NCI-H1436 treated with DMSO at 0.1 percent for 48 hours (cell line): ENCODE results near the gene AFTPH.

Experiments used
- DNase-seq: peaks from one replicate; lab custom pipeline; 2025; lab: John Stamatoyannopoulos, UW

The AFTPH gene

DNA sequence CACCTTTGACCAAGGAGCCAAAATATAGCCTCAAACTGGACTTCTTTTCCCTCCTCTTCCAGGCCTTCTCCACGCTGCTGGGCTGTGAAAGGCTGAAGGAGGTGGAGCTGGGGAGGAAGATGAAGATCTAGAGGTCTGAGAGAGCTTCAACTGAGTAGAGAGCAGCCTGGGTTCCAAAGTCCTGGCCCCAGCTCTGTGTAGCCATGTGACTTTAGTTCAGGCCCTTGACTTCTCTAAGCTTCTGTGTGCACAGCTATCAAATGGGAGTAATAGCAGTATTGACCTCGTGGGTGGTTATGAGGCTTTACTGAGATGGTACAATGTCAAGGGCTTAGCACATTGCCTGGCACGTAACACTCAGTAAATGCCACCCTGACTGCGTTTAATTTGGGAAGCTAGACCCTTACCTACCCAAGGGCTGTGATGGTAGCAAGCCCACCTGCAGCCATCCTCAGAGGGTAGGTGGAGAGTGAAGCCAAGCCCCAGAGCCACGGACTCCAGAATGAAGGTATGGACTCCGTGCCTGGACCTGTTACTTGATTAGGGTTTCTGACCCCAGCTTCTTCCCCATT lies 91.2 kb downstream of the AFTPH start:
- no peak for DNase-seq

DNA sequence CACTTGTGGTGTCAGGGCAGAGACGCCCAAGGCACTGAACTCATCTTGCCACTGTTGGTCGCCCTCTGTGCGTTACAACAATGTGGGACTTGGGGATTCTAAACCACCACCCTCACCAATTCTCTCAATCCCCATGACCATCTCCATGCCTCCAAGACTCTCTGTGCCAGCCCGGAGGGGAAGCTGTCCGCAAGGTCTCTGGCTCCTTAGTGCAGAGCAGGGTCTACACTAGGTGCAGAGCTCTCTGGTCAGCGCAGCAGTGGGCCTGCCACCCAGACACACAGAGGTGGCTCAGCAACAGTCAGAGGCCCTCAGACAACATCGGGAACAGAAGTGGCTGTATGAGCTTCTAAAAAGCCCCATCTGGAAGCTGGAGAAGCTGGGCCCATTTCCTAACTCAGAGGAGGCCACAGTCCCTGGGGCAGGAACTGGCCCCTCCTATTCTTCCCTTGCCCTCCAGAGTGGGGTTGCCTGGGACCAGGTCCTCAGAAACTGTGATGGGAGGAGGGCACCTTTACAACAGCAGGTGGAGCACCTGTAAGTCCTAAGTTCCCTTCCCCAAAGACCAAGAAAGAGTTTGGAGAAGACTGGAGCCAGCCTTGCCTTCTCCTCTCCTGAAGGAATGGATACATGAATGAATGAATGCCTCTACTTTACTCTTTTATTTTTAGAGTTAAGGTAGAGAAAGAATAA lies 91.9 kb downstream of the AFTPH start:
- DNase-seq = no peak

DNA sequence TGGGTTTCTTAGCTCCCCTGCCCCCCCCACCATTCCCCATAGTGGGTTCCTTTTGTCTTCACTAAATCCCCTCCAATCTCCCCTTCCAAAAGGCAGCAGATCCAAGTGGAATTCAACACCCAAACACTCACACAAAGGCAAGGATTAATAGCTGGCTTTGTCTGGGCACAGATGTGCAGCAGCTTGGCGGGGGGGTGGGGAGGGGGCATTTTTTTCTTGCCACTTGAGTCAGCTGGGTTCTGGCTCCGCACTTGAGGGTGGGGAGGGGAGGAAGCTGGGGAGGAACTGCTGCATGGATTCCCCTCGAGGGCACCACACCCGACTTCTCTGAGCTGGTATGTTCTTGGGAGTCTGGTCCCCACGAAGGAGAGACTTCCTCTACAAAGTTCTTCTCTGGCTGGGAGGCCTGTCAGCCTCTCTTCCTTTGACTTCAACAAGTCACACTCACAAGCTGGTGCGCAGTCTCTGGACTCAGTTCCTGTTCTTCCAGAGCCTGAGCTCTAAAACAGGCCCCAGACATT lies 93.6 kb downstream of the AFTPH start:
- no peak for DNase-seq

DNA sequence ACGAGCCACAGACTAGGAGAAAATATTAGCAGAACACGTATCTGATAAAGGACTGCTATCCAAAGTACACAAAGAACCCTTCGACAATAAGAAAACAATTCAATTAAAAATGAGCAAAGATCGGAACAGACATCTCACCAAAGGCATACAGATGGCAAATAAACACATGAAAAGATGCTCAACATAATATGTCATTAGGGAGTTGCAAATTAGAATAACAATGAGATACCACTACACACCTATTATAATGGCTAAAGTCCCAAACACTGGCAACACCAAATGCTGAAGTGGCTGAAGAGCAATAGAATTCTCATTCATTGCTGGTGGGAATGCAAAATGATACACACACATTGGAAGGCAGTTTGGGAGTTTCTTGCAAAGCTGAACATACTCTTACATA lies 96.5 kb downstream of the AFTPH start:
- no peak for DNase-seq

DNA sequence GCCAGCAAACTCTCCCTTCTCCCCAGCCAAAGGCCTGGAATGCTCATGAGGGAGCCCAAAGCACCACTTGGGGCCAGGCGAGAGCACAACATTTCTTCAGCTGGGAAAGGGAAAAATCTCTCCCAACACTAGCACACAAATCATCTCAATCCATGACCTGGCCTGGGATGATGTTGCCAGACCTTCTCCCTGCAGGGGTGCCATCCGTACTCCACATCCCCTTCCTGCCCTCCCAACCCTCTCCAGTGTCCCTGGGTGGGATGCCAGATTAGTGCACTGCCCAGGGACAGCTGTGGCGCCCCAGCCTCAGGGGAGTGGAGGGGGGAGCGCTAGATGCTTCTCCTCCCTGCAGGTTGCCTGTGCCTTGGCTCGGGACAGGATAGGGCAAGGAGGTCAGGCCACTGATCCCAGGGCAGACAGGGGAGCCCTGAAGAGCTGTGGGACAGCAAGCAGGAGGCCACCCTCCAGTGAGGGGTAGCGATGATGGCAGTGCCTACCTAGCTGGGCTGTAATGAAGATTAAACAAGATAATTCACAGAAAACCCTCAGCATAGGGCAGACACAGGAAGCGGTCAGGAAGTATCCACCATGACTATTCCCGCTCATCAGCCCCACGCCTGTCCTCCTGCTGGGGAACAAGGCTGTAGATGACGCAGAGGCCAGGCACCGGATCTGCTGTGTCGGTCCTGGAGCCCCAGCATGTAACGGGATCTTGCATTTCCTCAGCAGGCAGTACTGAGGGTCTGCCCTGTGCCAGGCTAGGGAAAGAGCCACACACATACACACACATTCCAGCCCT lies 98.5 kb downstream of the AFTPH start:
- DNase-seq = no peak

DNA sequence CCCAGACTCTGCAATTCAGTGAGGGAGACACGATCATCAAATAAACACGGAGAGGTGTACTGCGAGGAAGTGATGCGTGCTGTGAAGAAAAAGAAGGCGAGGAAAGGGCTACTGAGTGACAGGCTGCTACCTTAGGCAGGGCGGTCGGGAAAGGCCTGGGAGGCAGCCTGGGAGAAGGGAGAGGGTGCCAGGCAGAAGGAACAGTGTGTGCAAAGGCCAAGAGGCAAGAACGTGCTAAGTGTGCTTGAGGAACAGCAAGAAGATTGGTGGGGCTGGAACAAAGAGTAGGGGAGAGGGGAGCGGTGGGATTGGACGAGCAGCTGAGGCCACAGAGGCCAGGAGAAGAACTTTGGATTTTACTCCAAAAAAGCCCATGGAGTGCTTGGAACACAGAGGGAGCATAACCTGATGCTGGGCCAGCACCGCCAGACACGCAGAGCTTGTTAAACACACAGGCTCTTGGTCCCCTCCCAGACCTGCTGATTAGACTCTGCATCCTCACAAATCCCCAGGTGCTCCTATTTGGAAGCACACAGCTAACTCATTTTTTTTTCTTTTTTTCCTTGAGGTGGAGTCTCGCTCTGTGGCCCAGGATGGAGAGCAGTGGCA lies 99.2 kb downstream of the AFTPH start:
- DNase-seq = no peak

DNA sequence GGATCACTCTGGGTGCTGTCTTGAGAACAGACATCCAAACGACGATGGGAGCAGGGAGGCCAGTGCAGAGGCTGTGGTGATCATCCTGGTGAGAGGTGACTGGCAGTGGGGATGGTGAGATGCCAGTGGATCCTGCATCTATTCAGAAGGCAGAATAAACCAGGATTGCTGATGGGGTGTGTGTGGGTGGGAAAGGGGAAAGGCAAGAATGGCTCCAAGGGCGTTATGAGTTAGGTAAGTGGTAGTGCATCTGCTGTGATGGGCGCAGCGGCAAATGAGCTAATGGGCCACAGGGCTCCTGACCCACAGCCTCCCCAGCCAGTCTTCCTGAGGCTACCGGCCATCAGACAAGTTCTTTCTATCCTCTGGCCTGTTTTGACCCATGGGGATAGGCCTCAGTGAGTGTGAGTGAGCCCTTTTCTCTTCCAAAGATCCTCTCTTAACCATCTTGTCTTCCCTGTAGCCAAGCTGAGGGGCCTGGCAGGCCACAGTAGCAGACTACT lies 100.0 kb downstream of the AFTPH start:
- no peak for DNase-seq

DNA sequence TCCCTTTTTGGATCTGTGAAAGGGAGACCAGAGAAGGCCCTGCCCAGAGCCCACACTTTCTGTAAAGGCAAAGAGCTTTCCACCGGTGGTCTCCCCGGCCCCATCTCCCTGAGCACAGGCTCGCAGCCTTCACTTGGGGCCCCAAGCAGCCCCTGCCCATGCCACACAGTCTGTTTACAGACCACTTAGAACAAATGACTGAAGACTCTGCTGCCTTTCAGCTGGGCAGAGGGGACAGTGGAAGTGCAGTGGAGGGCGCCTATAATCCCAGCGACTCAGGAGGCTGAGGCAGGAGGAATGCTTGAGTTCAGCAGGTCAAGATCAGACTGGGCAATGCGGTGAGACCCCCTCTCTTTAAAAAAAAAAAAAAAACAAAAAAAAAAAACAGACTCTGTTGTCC lies 100.7 kb downstream of the AFTPH start:
- no peak for DNase-seq

DNA sequence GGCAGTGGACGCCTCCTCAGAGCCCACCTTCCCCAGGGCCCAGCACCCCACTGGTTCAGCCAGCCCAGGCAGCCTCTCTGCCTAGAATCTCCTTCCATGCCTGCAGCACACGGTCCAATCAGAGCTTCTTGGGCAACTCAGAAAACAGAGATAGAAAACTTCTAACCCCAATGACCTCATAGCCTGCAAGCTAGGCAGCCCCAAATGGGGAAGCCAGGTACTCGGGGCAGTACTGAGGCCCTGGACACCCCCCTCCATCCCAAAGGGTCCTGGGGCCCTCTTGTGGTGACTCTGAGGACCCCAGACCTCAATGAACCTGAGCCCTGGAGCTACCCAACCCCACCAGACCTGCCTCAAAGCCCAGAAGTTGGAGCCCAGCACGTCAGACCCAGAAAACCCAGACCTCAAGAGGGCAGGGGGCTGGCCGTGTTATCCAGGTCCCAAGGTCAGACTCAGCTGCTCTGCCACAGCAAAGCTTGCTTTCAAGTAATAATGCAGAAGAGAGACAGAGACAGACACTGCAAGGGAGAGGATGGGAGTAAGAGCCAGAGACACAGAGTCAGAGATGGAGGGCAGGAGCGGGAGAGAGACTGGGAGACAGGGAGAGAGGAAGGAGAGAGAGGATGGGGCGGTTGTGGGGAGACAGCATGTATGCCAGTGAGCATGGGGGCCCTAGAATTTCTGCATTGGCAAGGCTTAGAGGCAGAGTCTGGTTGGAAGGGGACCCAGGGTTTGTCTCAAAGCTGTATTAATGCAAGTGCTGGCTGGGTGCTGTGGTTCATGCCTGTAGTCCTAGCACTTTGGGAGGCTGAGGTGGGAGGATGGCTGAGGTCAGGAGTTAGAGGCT lies 101.4 kb downstream of the AFTPH start:
- no peak for DNase-seq

DNA sequence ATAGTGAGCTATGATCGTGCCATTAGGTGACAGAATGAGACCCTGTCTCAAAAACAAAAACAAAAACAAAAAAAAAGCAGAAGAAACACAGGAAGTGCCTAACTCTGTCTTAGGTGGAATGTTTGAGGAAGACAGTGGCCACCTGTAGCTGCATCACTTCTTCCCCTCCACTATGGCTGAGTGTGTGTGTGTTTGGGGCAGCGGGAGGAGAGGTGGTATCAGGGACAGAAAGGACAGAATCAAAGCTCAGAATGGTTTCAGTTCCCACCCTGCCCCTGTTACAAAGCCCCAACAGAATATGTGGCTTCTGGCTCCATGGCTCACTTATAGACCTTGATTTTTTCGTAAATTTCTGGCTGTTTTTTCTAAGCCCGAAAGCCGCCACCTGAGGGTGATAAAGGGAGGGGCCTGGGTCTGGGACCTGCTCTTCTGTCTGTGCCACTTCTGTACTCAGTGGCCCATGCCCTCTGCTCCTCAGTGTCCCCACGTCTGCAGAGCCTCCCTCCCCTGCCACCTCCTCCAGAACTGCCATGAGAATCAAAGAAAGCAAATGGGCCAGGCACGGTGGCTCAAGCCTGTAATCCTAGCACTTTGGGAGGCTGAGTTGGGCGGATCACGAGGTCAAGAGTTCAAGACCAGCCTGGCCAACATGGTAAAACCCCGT lies 102.2 kb downstream of the AFTPH start:
- DNase-seq = no peak

DNA sequence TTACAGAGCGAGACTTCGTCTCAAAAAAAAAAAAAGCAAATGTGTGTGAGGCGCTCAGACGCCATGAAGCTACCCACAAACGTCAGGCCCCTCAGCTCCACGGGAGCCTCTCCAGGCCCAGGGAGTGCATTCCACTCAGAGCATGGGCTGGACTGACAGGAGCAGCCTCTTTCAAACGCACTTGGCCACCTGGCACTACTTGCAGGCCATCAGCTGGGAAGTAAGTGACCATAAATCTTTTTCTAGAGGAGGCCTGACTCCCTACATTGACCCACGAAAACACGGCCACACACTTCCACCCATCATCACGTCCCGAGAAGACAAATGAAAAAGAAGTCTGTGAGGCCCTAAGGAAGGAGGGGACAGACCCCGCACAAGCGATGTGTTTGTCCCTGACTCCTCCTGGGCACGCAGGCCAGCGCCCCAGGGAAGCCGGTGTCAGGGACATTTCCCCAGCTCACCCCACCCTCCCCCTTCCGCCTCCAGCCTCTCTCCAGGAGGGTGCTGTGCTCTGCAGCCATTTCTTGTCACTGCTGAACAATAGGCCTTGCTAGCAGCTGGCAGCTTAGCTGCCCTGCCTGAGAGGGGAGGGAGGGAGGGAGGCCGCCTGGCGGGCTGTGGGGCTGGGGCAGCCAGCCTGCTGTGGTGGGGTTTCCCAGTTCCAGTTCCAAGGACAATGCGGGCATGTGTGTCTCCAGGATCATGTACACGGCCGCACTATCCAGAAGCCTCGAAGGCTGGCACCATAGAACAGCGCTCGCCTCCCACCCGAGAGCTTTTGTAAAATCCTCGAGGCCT lies 103.0 kb downstream of the AFTPH start:
- no peak for DNase-seq

DNA sequence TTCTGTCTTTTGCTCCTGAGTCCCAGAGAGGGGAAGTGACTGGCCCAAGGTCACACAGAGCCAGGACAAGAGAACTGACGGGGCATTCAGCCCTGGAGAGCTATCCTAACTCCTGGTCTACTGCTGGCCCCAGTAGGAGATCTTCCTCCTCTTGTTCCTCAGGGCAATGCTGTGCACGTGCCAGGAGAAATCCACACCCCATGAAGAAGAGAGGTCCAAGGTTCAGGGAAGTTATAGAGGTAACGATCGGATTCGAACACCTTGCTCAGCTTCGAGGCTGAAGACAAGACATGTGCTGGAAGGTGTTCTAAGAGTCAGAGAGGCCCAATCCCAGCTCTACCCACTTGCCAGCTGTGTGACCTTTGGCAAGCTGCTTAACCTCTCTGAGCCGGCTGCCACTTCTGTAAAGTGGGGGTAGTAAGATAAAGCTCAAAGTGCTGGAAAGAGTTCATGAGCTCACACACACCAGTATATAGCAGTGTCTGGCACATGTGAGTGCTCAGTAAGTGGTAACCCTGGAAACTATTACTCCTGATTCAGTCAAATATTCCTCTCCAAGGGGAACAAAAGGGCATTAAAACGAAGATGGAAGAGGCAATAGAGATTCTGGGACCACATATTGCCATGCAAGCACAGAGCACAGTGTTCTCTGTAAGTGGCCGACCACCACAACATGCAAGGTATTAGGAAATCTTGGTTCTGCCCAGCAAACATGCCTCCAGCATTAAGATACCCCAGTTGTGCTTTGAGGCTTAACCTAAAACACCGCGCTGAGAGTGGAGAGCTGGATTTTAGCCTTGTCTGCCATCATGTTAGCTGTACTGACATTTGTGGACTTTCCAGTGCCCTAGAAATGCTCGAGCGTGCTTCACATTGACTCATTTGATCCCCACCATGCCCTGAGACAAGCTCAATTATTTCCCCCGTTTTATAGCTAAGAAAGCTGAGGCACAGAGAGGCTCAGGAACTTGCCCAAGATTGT lies 104.0 kb downstream of the AFTPH start:
- DNase-seq = no peak

DNA sequence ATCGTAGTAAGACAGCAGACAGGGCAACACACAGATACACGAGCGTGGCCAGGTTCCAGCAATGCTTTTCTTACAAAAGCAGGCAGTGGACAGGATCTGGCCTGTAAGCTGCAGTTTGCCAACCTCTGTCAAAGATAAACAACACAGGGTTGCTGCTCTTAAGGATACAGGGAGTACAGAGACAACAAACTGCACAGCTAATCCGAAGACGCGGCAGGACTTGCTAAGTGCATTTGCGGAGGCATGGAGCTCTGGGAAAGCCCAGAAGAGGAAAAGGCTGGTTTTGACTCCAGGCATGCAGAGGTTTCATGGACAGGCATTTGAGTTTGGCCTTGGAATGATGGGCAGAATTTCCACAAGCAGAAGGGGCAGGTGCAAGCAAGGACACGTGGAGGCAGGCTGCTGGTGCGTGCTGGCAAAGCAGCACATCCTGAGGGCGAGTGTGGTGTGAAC lies 105.2 kb downstream of the AFTPH start:
- DNase-seq = no peak

DNA sequence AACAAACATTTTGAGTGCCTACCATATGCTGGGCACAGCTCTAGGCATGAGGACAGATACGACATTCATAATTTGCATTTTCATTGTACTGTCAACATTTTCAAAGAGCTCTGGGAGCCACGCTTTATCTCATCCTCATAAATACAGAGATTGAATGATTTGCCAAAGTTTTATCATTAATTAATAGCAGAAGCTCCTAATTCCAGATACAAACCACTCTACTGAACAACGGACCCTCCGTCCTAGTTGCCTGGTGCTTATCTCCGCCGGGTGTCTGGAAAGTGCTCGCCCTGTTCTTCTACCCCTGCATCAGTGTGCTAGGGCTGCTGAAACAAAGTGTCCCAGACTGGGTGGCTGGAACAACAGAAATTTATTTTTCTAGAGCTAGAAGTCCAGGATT lies 105.7 kb downstream of the AFTPH start:
- DNase-seq = no peak

DNA sequence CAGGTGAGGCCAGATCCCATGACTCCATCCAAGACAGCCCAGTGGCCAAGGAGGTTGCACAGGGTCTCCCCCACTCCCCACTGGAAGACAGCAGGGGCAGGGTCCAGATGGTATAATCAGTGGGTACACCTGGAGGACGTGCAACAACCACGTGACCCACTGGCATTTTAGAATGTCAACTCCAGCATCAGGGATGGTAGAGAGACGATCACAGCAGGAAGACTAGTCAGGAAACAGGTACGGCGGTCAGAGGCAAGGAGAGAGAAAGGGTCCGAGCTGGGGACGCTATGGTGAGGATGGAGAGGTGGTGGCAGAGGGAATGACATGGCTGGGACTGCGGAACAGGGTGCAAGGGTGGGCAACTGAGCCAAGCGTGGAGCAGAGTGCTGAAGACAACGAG lies 106.6 kb downstream of the AFTPH start:
- DNase-seq = no peak

DNA sequence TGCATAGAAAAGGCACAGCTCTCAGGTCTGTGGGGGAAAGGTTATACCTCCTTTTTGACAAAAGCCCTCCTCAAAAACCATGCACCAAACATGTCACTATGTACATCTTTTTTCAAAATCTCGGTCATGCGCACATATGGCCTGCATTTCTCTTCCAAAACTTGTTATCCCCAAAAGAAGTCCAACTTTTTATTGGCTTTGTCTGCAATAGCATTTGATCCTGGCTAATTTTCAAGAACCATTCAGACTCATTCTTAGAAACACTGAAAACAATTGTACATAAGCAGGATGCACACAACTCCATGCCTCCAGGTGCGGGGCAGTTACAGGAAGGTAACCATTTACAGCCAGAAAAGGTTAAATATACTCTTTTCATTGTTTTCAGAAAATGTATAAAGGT lies 107.6 kb downstream of the AFTPH start:
- DNase-seq = no peak

DNA sequence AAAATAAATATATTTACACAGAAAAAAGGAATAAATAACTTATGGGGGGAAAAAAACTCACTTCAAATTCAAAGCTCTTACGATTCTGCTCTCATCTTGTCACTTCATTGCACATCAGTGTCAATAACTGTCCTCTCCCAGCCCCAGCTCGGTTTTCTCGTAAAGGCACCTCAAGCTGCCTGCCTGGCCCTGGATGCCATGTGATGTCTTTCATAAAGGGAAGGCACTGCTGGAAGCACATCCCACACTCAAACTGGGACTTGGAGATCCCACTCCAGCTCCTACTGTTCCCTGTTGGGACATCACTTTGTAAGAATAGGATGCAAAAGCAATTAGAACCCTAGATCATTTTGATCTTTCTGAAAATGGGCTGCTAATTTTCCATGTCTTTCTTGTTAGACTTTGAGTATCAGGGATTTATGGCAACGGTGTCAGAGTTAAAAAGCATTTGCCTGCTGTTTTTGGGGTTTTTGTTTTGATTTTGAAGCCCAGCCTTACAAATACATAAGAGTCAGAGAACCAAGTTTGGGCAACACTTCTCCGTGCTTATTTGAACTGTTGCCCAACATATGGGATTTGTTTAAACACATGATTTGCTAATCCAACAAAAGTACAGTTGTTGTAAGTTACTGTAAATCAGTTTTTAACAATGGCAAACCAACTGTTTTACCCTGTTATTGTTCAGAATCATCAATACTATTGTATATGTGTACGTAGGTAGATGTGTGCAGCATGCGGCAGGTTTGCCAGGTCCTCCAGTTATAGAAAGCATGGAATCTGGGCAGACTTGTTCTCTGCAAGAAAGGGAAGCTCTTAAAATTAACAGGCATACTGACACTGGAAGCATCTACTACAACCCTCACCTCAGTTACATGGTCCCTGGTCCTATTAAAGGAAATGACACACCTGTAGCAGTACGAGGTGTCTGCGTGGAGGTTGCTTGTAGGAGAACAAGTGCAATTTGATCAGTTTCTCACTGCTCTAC lies 109.0 kb downstream of the AFTPH start:
- DNase-seq = no peak
